DLD1 (cell line): ENCODE results near the gene GARIN5B.
"Not testable (repeated sequence)": the region's sequence is repeated elsewhere in the genome, so short reads cannot be mapped to it uniquely, and the experiment has no call there.

ENCODE experiments used
- in situ Hi-C: cut with HindIII; loops from 2 replicates; pipeline ENCODE4 v1.10.0; 2017; ENCODE audit warnings: low sequenced_read_pairs

Gene GARIN5B

DNA sequence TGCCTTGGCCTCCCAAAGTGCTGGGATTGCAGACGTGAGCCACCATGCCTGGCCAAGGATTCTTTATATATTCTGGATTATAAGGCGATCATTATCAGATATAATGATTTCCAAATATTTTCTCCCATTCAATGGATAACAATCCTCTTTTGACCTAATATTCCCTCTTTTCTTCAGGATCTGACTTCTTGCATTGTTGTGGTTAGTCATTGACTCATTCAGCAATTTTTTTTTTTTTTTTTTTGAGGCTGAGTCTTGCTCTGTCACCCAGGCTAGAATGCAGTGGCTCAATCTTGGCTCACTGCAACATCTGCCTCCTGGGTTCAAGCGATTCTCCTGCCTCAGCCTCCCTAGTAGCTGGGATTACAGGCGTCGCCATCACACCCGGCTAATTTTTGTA, 33.3 kb downstream of the GARIN5B start:
- in situ Hi-C loops, result not testable (repeated sequence)

DNA sequence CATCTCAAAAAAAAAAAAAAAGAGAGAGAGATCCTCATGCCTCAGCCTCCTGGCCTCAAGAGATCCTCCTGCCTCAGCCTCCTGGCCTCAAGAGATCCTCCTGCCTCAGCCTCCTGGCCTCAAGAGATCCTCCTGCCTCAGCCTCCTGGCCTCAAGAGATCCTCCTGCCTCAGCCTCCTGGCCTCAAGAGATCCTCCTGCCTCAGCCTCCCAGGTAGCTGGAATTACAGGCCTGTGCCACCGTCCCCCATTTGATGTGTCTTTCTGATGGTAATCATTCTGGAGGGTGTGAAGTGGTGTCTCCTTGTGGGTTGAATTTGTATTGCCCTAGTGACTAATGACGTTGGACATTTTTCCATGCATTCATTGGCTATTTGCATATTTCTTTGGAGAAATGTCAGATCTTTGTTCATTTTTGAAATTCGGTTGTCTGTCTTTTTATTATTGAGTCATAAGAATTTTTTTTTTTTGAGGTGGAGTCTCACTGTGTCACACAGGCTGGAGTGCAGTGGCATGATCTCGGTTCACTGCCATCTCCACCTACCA, 34.2 kb downstream of the GARIN5B start:
- in situ Hi-C loops, result not testable (repeated sequence)

DNA sequence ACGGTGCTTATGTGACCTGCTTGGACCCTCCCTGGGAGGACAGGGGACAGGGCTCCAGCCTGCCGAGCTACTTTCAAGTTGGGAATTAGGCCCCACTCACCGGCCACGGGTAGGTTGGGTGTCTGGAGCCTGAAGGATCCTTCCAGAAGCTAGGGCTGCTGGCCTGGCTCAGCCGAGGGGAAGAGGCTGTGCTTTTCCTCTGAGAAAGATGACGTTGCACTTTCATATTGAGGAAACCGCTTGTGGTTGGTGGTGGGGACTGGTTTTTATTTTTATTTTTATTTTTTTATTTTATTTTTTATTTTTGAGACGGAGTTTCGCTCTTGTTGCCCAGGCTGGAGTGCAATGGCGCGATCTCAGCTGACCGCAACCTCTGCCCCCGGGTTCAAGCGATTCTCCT, 37.9 kb downstream of the GARIN5B start, which contains the start of gene TMEM150B:
Gene TMEM150B, minus strand, starts transcription at position 170 of the 400 bp plus-strand sequence. CDS start 4,305 bp downstream, outside the sequence.
- in situ Hi-C loops, result no loop called here

DNA sequence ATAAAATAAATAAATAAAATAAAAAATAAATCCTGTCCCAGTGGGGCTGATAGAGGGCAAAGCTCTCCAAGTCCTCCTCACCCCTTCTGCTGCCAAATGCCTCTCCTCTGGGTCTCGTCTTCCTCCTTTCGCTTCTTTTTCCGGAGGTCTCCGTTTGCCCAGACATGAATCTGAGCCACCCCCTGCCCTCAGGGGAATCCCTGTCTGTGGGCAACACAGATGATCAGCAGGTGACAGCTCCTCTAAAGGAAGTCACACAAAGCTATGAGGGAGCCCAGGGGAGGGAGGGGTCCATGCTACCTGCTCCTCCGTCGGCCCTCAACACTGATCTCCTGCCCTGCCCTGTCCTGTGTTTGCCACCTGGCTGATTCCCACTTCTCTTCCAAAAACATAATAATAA, 38.4 kb downstream of the GARIN5B start:
- in situ Hi-C loops, result no loop called here

DNA sequence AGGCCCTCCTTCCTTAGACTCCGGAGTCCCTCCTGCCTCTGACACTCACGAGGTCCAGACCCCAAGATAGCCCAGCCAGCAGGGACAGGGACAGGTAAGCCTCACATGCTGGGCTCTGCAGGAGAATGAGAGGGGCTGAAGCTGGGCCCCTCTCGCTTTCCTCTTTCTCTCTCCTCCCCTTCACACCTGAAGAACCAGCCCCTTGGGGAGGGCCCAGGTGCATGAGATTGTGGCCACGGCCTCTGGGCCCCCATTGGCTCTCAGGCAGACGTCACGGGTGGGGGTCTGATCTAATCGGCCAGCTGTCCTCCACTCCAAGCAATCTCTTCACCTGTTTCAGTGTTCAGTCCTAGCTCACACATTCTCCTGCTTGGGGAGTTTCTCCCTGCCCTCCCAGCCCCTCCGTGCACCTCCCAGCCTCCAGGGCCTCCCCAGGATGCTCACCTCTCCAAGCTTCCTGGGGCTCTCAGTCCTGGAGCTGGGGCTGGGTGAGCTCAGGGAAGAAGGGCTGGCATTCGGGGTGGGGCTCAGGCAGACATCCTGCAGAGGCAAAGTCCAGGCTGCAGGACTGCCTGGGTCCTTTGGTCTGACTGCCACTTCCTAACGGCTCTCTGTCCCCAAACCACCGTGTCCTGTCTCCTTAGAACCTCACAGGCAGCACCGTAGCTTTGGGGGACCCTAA, 40.7 kb downstream of the GARIN5B start:
- in situ Hi-C loops, result no loop called here

DNA sequence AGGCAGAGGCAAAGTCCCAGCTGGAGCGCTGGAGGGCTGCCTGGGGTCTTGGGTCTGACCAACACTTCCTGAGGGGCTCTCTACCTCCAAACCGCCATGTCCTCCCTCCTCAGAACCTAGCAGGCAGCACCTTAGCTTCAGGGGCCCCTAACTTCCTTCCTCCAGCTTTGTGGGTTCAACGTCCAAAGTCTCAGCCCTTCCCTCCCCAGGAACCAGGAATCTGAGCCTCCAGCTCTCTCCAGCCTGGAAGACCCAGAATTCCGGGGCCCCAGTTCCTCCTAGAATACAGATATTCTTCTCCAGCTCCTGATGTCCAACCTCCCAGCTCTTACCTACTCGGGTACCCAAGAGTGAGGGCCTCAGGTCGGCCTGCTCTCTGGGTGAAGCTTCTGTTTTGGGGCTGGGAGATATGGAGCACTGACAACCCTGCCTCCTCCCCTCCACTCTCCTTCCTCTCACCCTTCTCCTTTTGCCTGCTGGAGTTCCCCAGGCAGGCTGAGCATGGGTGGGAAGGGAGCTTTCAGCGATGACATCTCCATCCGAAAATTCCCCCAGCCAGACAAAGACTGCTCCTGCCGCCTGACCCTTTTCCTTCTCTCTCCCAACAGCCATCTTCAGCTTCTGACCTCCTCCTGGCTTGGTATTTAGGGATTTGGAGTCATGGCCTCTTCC, 41.5 kb downstream of the GARIN5B start:
- in situ Hi-C loops, result no loop called here

DNA sequence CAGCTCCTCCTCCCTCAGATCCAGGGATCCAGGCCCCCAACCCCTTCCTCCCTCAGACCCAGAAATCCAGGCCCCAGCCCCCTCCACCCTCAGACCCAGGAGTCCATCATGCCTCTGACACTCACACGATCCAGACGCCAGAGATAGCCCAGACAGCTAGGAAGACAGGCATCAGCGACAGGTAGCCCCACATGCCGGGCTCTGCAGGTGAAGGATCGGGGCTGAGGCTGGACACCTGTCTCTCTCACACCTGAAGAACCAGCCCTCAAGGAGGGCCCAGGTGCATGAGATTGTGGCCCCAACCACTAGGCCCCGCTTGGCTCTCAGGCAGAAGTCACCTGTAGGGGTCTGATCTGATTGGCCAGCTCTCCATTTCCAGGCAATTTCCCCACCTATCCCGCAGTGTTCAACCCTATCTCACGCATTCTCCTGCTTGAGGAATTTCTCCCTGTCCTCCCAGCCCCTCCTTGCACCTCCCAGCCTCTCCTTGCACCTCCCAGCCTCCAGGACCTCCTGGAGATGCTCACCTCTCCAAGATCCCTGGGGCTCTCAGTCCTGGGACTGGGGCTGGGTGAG, 42.1 kb downstream of the GARIN5B start:
- in situ Hi-C loops, result no loop called here

DNA sequence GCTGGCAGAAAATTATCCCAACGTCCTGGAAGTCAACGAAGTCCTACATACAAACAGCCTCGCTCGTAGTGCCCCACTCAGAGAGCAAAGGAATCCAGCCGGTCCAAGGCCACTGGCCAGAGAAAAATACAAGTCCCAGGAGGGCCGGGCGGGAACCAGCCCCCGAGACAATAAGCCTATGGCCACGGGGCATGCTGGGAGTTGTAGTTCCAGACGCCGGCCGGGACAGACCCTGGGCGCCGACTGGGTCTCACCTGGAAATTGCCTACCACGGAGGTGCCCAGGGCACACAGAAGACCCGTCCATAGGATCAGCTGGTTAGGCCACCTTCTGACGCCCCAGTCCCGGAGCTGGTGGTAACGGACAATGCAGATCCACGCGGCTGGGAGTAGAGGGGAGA, 43.3 kb downstream of the GARIN5B start:
- in situ Hi-C loops, result no loop called here

DNA sequence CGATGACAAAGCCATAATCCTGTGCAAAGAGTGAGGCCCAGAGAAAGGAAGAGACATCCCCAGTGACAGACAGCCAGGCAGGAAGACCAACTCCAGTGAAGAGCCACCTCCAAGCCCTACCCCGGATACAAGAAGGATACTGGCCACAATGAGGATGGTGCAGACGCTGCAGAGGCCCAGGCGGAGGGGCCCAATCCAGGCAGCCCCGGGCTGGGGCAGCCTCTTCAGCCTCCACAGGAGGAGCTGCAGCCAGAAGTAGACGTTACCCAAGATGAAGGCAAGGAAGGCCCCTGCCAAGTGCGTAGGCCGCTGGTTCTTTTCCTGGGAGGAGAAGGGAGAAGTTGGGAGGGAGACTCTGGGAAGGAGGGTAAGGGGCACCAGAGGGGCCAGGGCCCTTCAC, 46.4 kb downstream of the GARIN5B start:
- in situ Hi-C loops, result no loop called here

DNA sequence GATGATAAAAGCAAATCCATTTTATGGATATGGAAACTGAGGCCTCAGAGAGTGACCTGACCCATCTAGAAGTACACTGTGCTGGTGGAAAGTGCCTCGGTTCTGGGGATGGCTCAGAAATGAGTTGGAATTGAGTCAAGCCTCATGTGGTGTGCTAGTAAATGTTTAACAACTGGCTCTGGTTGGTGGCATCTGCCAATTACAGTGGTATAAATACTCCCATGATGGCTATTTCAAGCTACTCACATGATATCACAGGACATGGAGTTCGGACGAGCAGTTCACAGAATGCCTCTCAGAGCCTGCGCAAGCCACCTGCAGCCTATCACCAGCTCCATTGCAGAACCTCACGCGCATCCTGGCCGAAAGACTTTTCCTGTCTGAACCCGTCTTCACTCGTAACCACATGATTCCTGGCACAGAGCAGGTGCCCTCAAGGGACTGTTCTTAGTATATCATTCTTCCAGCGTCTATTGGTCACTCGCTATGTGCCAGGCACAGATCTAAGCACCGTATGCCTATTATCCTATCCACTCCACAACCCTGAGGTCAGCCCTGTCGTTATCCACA, 47.0 kb downstream of the GARIN5B start:
- in situ Hi-C loops, result no loop called here

DNA sequence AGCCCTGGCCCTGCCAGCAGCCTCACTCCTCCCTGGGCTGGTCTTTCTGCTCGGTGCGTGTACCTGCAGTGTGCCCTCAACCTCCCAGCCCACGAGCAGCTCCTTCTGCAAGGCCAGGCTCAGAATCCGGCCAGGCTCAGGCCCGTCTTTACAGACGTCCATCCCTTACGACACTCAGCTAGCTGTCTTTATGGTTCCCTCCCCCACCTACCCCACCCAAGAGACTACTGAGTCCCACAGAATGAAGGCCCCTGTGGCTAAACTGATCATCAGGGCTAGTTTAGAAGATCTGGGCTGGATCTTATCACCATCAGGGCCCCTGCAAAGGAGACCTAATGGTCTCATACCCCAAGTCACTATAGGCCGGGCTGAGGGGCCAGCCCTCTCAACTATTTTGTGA, 48.7 kb downstream of the GARIN5B start:
- in situ Hi-C loops, result no loop called here

DNA sequence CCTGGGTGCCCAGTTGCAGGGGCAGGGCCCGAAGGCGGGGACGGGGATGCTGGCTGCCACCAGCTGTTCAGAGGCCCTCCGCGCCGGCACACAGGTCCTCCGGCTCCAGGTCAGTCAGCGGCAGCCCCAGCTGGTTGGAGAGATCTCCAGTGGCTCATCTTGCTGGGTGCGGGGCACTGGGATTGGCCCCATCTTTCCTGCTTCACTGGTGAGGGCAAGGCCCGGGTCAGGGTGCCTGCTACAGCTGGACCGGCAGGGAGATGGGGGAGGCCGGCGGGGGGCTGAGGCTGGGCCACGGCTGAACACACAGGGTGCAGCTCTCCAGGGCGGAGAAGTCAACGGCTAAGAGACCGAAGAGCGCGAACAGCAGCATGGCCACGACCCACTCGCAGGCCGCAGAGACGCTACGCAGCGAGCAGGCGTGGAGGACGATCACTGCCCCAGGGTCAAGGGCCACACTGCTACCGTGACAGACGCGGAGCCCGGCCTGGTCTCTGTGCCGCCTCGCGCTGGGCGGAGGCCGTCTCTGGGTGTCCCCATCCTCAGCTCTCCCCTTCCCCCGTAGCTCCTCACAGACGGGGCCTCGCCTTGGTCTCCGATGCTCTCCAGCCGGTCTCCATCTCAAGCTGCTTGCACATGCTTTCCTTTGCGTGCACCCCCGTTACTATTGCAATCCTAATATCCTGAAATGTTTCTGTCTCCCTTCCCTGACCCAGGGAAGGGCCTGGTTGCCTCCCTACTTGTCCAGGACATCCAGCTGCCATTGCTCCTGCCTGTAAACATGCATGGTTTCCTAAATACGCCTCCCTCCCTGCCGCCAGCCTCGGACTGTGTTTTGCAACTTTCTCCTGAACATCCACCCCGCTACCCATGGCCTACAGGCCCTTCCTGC, 50.2 kb downstream of the GARIN5B start:
- in situ Hi-C loops, result no loop called here

DNA sequence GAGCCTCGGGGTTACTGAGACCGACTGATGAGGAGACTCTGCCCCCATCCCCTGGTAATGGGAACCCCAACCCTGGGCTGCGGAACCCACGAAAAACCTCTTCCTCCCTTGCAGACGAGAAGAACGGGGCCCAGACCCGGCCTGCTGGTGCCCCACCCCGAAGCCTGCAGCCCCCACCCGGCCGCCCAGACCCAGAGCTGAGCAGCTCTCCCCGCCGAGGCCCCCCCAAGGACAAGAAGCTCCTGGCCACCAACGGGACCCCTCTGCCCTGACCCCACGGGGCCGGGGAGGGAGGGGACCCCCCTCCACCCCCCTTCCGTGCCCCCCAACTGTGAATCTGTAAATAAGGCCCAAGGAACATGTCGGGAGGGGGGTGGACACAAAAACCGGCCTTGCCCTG, 51.3 kb downstream of the GARIN5B start:
- in situ Hi-C loops, result no loop called here

DNA sequence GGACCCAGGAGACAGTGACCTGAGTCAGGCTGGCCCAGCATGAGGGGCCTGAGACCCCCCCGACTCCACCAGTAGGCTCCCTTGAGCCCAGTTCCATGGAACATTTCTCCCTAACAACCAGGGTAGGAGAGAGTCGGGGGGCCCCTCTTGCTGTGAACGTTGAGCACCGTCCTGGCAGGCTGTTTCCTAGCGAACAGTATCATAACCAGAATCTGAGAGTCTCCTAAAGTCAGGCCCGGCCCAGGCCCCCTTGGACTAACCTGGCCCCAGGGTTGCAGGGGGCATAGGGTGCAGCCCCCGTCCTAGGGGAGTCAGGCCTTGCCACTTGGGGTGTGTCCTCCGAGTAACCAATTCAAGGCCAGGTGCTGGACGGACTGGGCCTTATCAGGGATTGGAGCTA, 51.7 kb downstream of the GARIN5B start:
- in situ Hi-C loops, result no loop called here

DNA sequence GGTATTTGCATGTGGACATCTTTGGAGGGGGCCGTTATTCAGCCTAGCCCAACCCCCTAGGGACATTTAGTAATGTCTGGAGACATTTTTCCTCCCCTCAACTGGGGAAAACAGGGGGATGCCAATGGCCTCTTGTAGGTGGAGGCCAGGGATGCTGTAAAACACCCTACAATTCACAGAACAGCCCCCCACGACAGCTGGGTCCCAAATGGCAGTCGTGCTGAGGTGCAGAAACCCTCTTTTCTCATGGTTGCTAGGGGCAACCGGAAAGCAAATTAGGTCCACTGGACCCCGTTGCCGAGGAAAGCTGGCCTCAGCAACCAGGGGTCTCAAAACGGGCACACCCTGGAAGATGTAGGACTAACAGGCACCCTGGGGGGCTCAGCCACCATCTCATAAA, 52.6 kb downstream of the GARIN5B start:
- in situ Hi-C loops, result no loop called here

DNA sequence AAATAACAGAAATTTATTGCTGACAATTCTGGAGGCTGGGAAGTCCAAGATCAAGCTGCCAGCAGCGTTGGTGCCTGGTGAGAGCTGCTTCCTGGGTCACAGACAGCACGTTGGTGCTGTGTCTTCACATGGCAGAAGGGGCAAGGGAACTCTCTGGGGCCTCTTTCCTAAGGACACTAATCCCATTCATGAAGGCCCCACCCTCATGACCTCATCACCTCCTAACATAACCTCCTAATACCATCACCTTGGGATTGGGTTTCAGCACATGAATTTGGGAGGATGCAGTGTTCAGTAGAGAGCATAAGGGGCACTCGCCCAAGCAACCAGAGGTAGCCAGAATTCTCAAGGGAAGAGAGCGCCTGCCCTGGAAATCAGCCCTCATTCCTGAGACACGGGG, 53.6 kb downstream of the GARIN5B start:
- in situ Hi-C loops, result no loop called here

DNA sequence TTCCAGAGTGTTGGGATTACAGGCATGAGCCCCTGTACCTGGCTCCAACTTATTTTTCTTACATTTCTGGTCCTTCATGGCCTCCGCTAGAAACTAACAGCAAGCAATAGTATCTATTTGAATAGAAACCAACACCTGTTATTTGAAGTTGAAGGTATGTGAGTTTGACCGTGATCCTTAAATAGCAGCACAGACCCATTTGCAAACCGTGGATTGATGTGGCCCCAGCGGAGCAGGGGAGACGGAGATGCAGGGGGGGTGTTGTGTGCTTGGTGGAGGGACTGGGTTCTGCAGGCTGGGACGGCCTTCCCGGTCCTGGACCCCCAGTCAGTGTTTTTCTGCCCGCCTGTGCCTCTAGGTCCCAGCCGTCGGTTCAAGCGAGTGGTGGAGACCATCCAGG, 54.8 kb downstream of the GARIN5B start:
- in situ Hi-C loops, result no loop called here

DNA sequence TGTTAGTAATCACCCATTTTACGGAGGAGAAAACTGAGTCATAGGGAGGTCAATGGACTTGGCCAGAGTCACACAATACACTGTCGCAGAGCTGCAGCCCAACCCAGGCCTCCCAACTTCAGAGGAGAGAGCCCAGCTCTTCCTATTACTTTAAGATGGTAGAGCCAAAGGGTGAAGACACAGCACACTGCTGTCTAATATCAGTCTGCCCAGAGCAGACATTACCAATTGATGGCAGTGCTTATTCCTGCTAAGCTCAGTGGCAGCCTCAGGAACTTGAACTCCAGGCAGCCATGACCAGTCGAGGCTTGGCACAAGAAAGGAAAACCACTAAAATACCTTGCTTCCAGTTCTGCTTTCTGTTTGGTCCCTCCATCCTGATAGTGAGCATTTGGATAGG, 56.3 kb downstream of the GARIN5B start:
- in situ Hi-C loops, result no loop called here

DNA sequence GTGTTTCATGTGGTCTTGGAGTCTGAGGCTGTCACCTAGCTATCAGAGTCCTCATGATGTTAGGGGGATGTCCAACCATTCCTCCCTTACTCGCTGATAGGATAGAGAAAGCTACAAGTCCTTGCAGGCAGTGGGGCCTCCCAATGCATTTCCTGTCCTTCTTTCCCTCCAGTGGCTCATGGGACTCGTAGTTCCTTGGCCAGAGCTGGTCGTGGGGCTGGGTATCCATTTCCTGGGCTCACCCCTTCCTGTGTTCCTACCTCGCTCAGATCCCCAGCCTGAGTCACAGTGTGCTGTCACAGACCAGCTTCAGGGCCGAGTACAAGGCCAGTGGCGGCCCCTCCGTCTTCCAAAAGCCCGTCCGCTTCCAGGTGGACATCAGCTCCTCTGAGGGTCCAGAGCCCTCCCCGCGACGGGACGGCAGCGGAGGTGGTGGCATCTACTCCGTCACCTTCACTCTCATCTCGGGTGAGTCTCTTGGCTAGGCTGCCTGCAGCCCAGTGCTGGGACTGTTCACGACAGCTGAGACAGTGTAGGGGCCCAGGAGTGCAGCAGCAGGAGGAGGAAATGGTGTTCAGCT, 57.0 kb downstream of the GARIN5B start:
- in situ Hi-C loops, result no loop called here

DNA sequence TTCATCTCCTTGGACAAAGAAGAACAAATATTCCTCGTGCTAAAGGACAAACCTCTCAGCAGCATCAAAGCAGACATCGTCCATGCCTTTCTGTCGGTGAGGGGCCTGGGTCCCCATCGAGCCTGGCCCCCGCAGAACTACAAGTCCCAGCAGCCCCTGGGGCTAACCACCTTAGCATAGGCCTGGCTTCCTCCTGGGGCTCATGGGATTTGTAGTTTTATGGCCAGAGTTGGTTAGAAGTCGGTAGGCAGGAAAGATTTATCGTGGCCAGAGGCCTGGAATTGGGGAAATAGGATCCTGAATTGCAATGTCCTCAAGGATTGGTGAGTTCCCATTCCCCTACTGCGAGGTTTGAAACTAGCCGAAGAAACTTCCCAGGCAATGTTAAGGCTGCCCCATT, 57.6 kb downstream of the GARIN5B start:
- in situ Hi-C loops, result no loop called here
